Keratinocyte (primary cell): ENCODE data around the gene NLRP3.

Source experiments
- EZH2 ChIP-seq: IDR thresholded peaks from one replicate; pipeline ENCODE4 v1.6.1; 2012; ENCODE audit warnings: inconsistent platforms, mild to moderate bottlenecking, low read length, moderate library complexity
- TF ChIP-seq, protein P1 (sequence below), 3 experiments: IDR thresholded peaks in 1 of 3; conservative IDR thresholded peaks in 1 of 3; optimal IDR thresholded peaks in 1 of 3; 2 replicates in 2 of 3; 3 replicates in 1 of 3; pipeline versions ENCODE3 to v1.5.1; 2011; ENCODE audit warnings: low read length in 3 of 3, mild to moderate bottlenecking in 3 of 3, moderate library complexity in 2 of 3, control low read depth in 1 of 3, inconsistent platforms in 1 of 3; ENCODE audit not compliant: insufficient read depth in 2 of 3; ENCODE audit errors: extremely low read depth in 1 of 3

DNA sequence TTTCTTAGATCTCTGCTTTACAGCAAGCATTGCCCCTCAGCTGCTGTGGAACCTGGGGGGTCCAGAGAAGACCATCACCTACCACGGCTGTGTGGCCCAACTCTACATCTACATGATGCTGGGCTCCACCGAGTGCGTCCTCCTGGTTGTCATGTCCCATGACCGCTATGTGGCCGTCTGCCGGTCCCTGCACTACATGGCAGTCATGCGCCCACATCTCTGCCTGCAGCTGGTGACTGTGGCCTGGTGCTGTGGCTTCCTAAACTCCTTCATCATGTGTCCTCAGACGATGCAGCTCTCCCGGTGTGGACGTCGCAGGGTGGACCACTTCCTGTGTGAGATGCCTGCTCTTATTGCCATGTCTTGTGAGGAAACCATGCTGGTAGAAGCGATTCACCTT is 75.4 kb downstream of the NLRP3 start:
- TF ChIP-seq, protein P1, sequence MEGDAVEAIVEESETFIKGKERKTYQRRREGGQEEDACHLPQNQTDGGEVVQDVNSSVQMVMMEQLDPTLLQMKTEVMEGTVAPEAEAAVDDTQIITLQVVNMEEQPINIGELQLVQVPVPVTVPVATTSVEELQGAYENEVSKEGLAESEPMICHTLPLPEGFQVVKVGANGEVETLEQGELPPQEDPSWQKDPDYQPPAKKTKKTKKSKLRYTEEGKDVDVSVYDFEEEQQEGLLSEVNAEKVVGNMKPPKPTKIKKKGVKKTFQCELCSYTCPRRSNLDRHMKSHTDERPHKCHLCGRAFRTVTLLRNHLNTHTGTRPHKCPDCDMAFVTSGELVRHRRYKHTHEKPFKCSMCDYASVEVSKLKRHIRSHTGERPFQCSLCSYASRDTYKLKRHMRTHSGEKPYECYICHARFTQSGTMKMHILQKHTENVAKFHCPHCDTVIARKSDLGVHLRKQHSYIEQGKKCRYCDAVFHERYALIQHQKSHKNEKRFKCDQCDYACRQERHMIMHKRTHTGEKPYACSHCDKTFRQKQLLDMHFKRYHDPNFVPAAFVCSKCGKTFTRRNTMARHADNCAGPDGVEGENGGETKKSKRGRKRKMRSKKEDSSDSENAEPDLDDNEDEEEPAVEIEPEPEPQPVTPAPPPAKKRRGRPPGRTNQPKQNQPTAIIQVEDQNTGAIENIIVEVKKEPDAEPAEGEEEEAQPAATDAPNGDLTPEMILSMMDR (optimal IDR thresholded peaks at IDR 0.05 in 1 of 3, IDR thresholded peaks at IDR 0.05 in 1 of 3, conservative IDR thresholded peaks at IDR 0.05 in 1 of 3; ENCODE audit: extremely low read depth in 1 of 3, insufficient read depth in 2 of 3, low read length in 3 of 3) = no peak
- no peak for TF ChIP-seq EZH2
